Activated CD4-positive, CD25-positive, alpha-beta regulatory T cell (primary cell): ENCODE results near the gene RABGAP1L.
"Not testable (repeated sequence)": the region's sequence is repeated elsewhere in the genome, so short reads cannot be mapped to it uniquely, and the experiment has no call there.

Experiments
- DNase-seq, 4 experiments: peaks; one replicate each; lab custom pipeline; 2025; lab: John Stamatoyannopoulos, UW

Gene RABGAP1L

DNA sequence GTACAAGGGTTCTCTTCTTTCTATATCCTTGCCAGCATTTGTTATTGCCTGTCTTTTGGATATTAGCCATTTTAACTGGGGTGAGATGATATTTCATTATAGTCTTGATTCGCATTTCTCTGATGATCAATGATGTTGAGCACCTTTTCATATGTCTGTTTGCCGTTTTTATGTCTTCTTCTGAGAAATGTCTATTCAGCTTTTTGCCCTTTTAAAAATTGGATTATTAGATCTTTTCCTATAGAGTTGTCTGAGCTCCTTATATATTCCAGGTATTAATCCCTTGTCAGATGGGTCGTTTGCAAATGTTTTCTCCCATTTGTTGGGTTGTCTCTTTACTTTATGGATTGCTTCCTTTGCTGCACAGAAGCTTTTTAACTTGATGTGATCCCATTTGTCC lies 883.3 kb downstream of the RABGAP1L start:
- DNase-seq, result no peak

DNA sequence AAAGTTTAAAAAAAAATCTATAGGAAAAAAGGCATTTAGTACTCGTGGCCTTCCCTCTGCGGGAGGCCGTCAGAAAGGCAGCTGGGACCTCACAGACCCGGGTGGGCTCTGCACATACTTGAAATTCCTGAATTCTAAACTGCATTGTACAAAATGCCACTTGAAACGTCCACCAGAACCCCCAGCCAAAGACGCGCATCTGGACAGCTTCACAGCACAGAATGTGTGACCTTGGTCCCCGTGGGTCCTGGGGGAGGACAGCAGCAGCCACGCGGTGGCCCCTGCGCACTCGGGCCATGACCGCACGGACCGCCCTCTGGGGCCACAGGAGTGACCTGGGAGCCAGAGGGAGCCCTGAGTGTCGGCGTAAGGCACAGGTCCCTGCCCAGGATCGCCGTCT lies 884.5 kb downstream of the RABGAP1L start:
- no peak for DNase-seq

DNA sequence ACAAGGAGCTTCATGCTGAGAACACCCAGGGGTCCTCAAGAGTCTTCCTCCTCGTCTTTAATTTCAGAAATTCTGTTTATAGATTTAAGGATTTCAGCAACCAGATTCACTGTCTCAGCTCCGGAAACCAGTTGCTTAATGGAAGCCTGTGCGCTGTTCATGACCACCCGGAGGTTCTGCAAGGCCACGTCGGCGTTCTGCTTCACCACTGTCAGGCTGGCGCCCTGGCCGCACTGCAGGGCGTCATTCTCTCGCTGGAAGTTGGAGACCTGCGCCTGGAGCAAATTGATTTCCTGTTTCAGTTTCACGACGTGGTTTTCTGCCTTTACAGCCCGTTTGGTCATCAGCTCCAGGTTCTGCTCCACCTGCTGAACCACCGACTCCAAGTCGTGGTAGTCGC lies 885.3 kb downstream of the RABGAP1L start:
- not testable (repeated sequence) for DNase-seq
